ENCODE results near the gene DYRK3.
A peak's percentile ranks its signal among the peaks of the same experiment; 100 is the strongest.
"Not testable (repeated sequence)": the region's sequence is repeated elsewhere in the genome, so short reads cannot be mapped to it uniquely, and the experiment has no call there.

The DYRK3 gene

GRCh38 chr1:206612129-206612876 is 23.0 kb upstream of the DYRK3 start, which contains the start of gene EIF2D (continued):
- TF ChIP-seq, protein P1, sequence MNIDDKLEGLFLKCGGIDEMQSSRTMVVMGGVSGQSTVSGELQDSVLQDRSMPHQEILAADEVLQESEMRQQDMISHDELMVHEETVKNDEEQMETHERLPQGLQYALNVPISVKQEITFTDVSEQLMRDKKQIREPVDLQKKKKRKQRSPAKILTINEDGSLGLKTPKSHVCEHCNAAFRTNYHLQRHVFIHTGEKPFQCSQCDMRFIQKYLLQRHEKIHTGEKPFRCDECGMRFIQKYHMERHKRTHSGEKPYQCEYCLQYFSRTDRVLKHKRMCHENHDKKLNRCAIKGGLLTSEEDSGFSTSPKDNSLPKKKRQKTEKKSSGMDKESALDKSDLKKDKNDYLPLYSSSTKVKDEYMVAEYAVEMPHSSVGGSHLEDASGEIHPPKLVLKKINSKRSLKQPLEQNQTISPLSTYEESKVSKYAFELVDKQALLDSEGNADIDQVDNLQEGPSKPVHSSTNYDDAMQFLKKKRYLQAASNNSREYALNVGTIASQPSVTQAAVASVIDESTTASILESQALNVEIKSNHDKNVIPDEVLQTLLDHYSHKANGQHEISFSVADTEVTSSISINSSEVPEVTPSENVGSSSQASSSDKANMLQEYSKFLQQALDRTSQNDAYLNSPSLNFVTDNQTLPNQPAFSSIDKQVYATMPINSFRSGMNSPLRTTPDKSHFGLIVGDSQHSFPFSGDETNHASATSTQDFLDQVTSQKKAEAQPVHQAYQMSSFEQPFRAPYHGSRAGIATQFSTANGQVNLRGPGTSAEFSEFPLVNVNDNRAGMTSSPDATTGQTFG (tag by site-specific recombination; IDR thresholded peaks at IDR 0.05; ENCODE audit: borderline replicate concordance) = peak; percentile 86; the same call in 1 of the 2 replicates
- peak; percentile 99 for TF ChIP-seq KLF17 (tag by site-specific recombination; IDR thresholded peaks at IDR 0.05)

GRCh38 chr1:206626396-206626795 is 8.9 kb upstream of the DYRK3 start:
- CTCF ChIA-PET = interaction anchor here (0.7 to 12.7 kb wide), 4 partner anchors 14 to 110 kb away, joined by 3 to 380 read pairs (median 8); partner anchors contain the start of gene EIF2D
- H3K4me3 ChIP-seq (ENCODE audit: low read depth, low read length); H3K4me1 ChIP-seq (ENCODE audit: control insufficient read depth, insufficient read depth, low read length); H3K36me3 ChIP-seq (ENCODE audit: control insufficient read depth in 2 of 2, insufficient read depth in 1 of 2, low read length in 2 of 2); H3K27ac ChIP-seq (ENCODE audit: extremely low read depth, low read depth, low read length); POLR2A ChIA-PET; H3K9me3 ChIP-seq (ENCODE audit: control insufficient read depth, insufficient read depth, low read depth, low read length): not testable (repeated sequence)
- peak; percentile 69 for TF ChIP-seq ZNF146 (tag by site-specific recombination; IDR thresholded peaks at IDR 0.05)

DNA sequence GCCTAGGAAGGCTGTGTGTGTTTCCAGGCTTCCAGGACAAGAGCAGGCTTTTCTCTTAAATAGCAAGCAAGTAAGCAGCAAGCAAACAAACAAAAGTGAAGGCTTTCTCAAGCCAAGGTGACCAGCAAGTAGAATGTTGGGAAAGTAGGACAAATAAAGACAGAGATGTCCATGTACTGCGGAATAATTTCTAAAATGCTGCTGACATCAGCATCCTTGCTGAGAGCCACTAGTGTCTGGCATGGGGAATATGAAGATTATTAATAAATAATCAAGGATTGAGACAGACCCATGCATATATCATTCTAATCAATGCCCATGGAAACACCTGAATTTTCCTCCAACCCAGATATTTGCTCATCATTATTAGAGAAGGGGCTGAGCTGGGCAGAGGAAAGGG is 6.4 kb upstream of the DYRK3 start:
- Histone ChIP-seq H3K36me3 (ENCODE audit: control insufficient read depth in 2 of 2, insufficient read depth in 1 of 2, low read length in 2 of 2) (no peaks in the 10 kb centered on the region), H3K9me3 (ENCODE audit: control insufficient read depth, insufficient read depth, low read depth, low read length) (no peaks in the 10 kb centered on the region), H3K4me3 (ENCODE audit: low read depth, low read length) (no peak overlapping the region), H3K4me1 (ENCODE audit: control insufficient read depth, insufficient read depth, low read length) (no peaks in the 10 kb centered on the region), H3K27ac (ENCODE audit: extremely low read depth, low read depth, low read length) (no peak overlapping the region)
- CTCF ChIA-PET = interaction anchor here (0.9 to 12.7 kb wide), 5 partner anchors 30 to 354 kb away, joined by 3 to 380 read pairs (median 5); no protein-coding TSS in a partner anchor
- TF ChIP-seq ZNF544 (tag by site-specific recombination; IDR thresholded peaks at IDR 0.05) = no peak
- no peak for TF ChIP-seq ZFP41 (tag by site-specific recombination; IDR thresholded peaks at IDR 0.05; ENCODE audit: borderline replicate concordance)
- TF ChIP-seq AEBP2 (tag by site-specific recombination; IDR thresholded peaks at IDR 0.05; ENCODE audit: borderline replicate concordance) = no peak
- TF ChIP-seq ZNF837 (tag by site-specific recombination; IDR thresholded peaks at IDR 0.05) = no peak
- TF ChIP-seq ZNF423 (tag by site-specific recombination; IDR thresholded peaks at IDR 0.05) = no peak
- TF ChIP-seq OVOL3 (tag by site-specific recombination; IDR thresholded peaks at IDR 0.05) = no peak
- TF ChIP-seq ZNF560 (tag by site-specific recombination; IDR thresholded peaks at IDR 0.05; ENCODE audit: borderline replicate concordance) = no peak
- no peak for TF ChIP-seq ZNF175 (tag by site-specific recombination; IDR thresholded peaks at IDR 0.05)
- no peak for TF ChIP-seq HOXC10 (CRISPR knock-in tag; IDR thresholded peaks at IDR 0.05)
- no peak for TF ChIP-seq ZNF391 (tag by site-specific recombination; IDR thresholded peaks at IDR 0.05; ENCODE audit: borderline replicate concordance, low read depth)
- TF ChIP-seq ZNF530 (tag by site-specific recombination; IDR thresholded peaks at IDR 0.05; ENCODE audit: low read depth) = no peak
- no peak for TF ChIP-seq ZNF514 (tag by site-specific recombination; IDR thresholded peaks at IDR 0.05)
- no peak for TF ChIP-seq ZNF670 (tag by site-specific recombination; IDR thresholded peaks at IDR 0.05; ENCODE audit: low read depth)
- no peak for TF ChIP-seq ZFP37 (tag by site-specific recombination; IDR thresholded peaks at IDR 0.05)
- no peak for TF ChIP-seq ZBTB21 (tag by site-specific recombination; IDR thresholded peaks at IDR 0.05)
- no peak for TF ChIP-seq ZNF843 (tag by site-specific recombination; IDR thresholded peaks at IDR 0.05)
- TF ChIP-seq HIC1 (tag by site-specific recombination; IDR thresholded peaks at IDR 0.05) = no peak
- TF ChIP-seq, protein P2, sequence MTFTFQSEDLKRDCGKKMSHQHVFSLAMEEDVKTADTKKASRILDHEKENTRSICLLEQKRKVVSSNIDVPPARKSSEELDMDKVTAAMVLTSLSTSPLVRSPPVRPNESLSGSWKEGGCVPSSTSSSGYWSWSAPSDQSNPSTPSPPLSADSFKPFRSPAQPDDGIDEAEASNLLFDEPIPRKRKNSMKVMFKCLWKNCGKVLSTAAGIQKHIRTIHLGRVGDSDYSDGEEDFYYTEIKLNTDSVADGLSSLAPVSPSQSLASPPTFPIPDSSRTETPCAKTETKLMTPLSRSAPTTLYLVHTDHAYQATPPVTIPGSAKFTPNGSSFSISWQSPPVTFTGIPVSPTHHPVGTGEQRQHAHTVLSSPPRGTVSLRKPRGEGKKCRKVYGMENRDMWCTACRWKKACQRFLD (tag by site-specific recombination; IDR thresholded peaks at IDR 0.05) = no peak
- POLR2A ChIA-PET = no interaction called here
